K562 (cell line): Measurements from ENCODE around the gene MAL. TPM values are rescaled to one million over a fixed set of nuclear protein-coding genes. Genes with fewer than 3 reads are reported as not detected.

Experiments used
- ATAC-seq: fragments of 200-7000 bp; cut with Tn5 transposase; 3 replicates; pipeline ENCODE4 v1.9.1; 2020; ENCODE audit warnings: moderate library complexity
- BruUV-seq: library from RNA; stranded (reverse); fragments of 400-500 nt; replicated peaks from 2 replicates; lab custom pipeline; 2021; lab: Mats Ljungman, UMichigan
- CTCF ChIA-PET: fragments of 300-600 bp; formaldehyde crosslinking; extraction: SDS; loops from one replicate; lab custom pipeline; 2021; ENCODE audit warnings: low intra/inter-chr PET ratio; lab: Yijun Ruan, JAX
- POLR2A ChIA-PET: fragments of 300-600, 350-650 bp; sonication (Branson Sonifier 250); formaldehyde crosslinking; extraction: SDS; loops from one replicate; lab custom pipeline; 2021; ENCODE audit warnings: antibody characterized with exemption, inconsistent platforms; lab: Yijun Ruan, JAX
- DNase-seq, 4 experiments: peaks; one replicate each; pipeline versions ENCODE4 v3.0.0 to v3.0.0-alpha.2; 2011 to 2018; ENCODE audit warnings: low spot score in 3 of 4, mixed read lengths in 3 of 4; ENCODE audit errors: extremely low read depth in 1 of 4
- FAIRE-seq: peaks from 2 replicates; lab custom pipeline; 2011; peaks lifted over from hg19 to GRCh38; lab: Jason Lieb, UNC
- H2AFZ ChIP-seq: 2 replicates; pipeline ENCODE4 v1.6.0; 2011; ENCODE audit warnings: low read depth, low read length, control low read depth, inconsistent platforms
- H3K27ac ChIP-seq: fragments of 200-600 bp; 3 replicates; pipeline ENCODE4 v1.8.0; 2011; ENCODE audit warnings: low read depth, mild to moderate bottlenecking, control low read depth, inconsistent platforms, low read length, moderate library complexity, mixed read lengths; ENCODE audit errors: extremely low read depth
- H3K27me3 ChIP-seq, 2 experiments: fragments of 300-600 bp in 1 of 2; 2 replicates in 1 of 2; 3 replicates in 1 of 2; pipeline versions ENCODE4 v1.6.0 to v1.8.0; 2011; ENCODE audit warnings: inconsistent platforms in 2 of 2, low read length in 2 of 2, mild to moderate bottlenecking in 1 of 2, mixed read lengths in 1 of 2, moderate library complexity in 1 of 2; ENCODE audit not compliant: control insufficient read depth in 2 of 2, insufficient read depth in 2 of 2
- H3K36me3 ChIP-seq: fragments of 300-600 bp; 3 replicates; pipeline ENCODE4 v1.8.0; 2011; ENCODE audit warnings: mild to moderate bottlenecking, low read length, inconsistent platforms; ENCODE audit not compliant: control insufficient read depth, insufficient read depth
- H3K4me1 ChIP-seq, 2 experiments: fragments of 200-600 bp in 1 of 2; replicated peaks in 1 of 2; 2 replicates in 1 of 2; 3 replicates in 1 of 2; pipeline versions ENCODE4 v1.5.1 to v1.8.0; 2011; ENCODE audit warnings: inconsistent platforms in 2 of 2, low read length in 2 of 2, mild to moderate bottlenecking in 1 of 2, mixed read lengths in 1 of 2, moderate library complexity in 1 of 2; ENCODE audit not compliant: control insufficient read depth in 2 of 2, insufficient read depth in 2 of 2
- H3K4me2 ChIP-seq: 2 replicates; pipeline ENCODE4 v1.6.1; 2011; ENCODE audit warnings: low read length, control low read depth, inconsistent platforms, mixed read lengths; ENCODE audit not compliant: insufficient read depth
- H3K4me3 ChIP-seq: fragments of 200-600 bp; sonication (generic), shearing (Covaris generic); 2 replicates; pipeline ENCODE4 v1.5.1; 2016; ENCODE audit warnings: control low read depth, inconsistent platforms
- H3K79me2 ChIP-seq: fragments of 200-600 bp; 3 replicates; pipeline ENCODE4 v1.8.0; 2011; ENCODE audit warnings: low read length, inconsistent platforms; ENCODE audit not compliant: control insufficient read depth, insufficient read depth
- H3K9ac ChIP-seq, 2 experiments: 2 replicates each; pipeline versions ENCODE4 v1.6.0 to v1.6.1; 2011; ENCODE audit warnings: low read depth in 2 of 2, low read length in 2 of 2, control low read depth in 1 of 2, inconsistent platforms in 1 of 2, mild to moderate bottlenecking in 1 of 2, mixed read lengths in 1 of 2; ENCODE audit not compliant: insufficient read depth in 1 of 2
- H3K9me1 ChIP-seq: one replicate; pipeline ENCODE4 v1.6.0; 2011; ENCODE audit warnings: inconsistent platforms, mild to moderate bottlenecking, low read length, moderate library complexity; ENCODE audit not compliant: control insufficient read depth, insufficient read depth
- H3K9me3 ChIP-seq: replicated peaks from 2 replicates; pipeline ENCODE4 v1.5.1; 2011; ENCODE audit warnings: low read depth, low read length, inconsistent platforms; ENCODE audit not compliant: control insufficient read depth, insufficient read depth
- H4K20me1 ChIP-seq: replicated peaks from 2 replicates; pipeline ENCODE4 v1.6.1; 2011; ENCODE audit warnings: low read length, inconsistent platforms, mixed read lengths; ENCODE audit not compliant: control insufficient read depth, insufficient read depth
- SRSF1 ChIP-seq: fragments of 200-400 bp; formaldehyde crosslinking; IDR thresholded peaks from 2 replicates; pipeline ENCODE4 v1.6.1; 2017; ENCODE audit warnings: mild to moderate bottlenecking, low read depth, low read length, moderate library complexity
- TAF7 ChIP-seq: fragments of 450-650 bp; IDR thresholded peaks from 2 replicates; pipeline ENCODE4 v1.6.1; 2016; ENCODE audit warnings: missing genetic modification characterization, missing compliant biosample characterization
- WGBS: fragments of 100-300 bp; shearing (Covaris generic); methylation state at CpG from one replicate; pipeline ENCODE4 v1.1.6; 2016; ENCODE audit warnings: low coverage, mixed read lengths; ENCODE audit not compliant: insufficient coverage; ENCODE audit errors: missing lambda C conversion rate; 5-methylcytosine and 5-hydroxymethylcytosine counted together
- in situ Hi-C: fragments of 300-500 bp; cut with MboI; formaldehyde crosslinking; loops from 4 replicates; pipeline ENCODE4 v1.15.0; 2018; ENCODE audit warnings: inconsistent platforms, mixed read lengths
- intact Hi-C: fragments of 100-400 bp; cut with micrococcal nuclease; formaldehyde crosslinking; loops from 2 replicates; pipeline ENCODE4 v1.14.2; 2022
- polyA plus RNA-seq, 8 experiments: library from polyadenylated mRNA; depleted of rRNA in 4 of 8; stranded (reverse) in 5 of 8; unstranded in 3 of 8; fragments of >200 nt; fragmentation: Nextera tagmentation in 2 of 8; fragmentation: Illumina TruSeq in 1 of 8; extraction: Ambion mirVana in 2 of 8; extraction: Trizol in 1 of 8; gene quantifications; 2 replicates each; pipeline versions ENCODE4 v1.2.1 to v1.2.3, GENCODE V29; 2011 to 2014; ENCODE audit warnings: inconsistent platforms in 1 of 8, missing spikeins in 1 of 8
- total RNA-seq, 7 experiments: library from RNA; depleted of rRNA in 6 of 7; stranded (reverse); fragments of >200 nt in 6 of 7; fragmentation: Illumina TruSeq in 2 of 7; extraction: Trizol in 2 of 7; gene quantifications; 2 replicates each; pipeline versions ENCODE4 v1.2.1 to v1.2.3, GENCODE V29; 2011 to 2021; ENCODE audit warnings: low replicate concordance in 1 of 7
- TF ChIP-seq, protein P1 (sequence below): fragments of 450-650 bp; conservative IDR thresholded peaks from 2 replicates; pipeline ENCODE4 v1.6.1; 2016; ENCODE audit warnings: missing genetic modification characterization, low read depth, mild to moderate bottlenecking, control low read depth, missing compliant biosample characterization

MAL gene
- total and polyA plus RNA-seq, 9 of the 15 experiments (the other 6 are each of a cell fraction or from before 2014, with no cell fraction given) = not detected

DNA sequence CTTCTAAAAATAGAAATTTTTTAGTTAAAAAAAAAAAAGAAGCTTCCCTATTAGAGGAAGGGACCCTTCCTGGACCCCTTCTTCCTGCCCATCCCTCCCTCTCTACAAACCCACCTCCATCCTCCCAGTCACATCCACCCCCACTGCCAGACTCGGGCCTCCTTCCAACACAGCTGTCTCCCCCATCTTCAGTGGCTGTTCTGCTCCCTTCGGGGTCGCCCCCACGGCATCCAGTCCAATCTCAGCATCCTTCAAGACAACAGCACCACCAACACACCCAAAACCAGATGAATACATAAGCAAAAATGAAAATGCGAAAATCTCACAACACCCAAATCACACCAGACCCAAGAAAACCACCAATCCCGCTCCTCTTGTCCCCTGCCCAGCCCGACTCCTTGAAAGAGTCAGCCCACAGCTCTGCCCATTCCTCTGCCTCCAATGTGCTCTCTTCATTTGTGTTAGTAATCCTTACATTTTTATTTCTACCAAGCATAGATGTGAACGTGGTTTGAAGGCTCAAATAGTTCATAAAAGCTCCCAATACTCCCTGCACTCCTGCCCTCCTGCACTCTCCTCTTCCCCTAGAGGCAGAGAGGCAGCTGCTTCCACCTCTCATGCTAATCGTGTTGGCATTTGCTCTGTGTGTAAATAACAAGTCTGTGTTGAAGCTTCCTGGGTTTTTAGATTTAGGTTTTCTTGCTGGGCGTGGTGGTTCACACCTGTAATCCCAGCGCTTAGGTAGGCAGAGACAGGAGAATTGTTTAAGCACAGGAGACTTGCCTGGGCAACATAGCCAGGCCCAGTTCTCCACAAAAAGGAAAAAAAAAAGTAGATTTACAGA is 37.0 kb downstream of the MAL start:
- in situ Hi-C loops (no loop called here), intact Hi-C loops (no loop called here)
- no TSS peak for BruUV-seq
- FAIRE-seq (no peak), ATAC-seq (no peak), DNase-seq (no peak)
- H3K27ac ChIP-seq = no peak overlapping the region
- H3K27me3 ChIP-seq = peaks cover 25 to 59% of the 10 kb centered on the region in 2 experiments
- H3K36me3 ChIP-seq = no peaks in the 10 kb centered on the region
- peaks cover 10% of the 10 kb centered on the region; the same call in 1 of the 2 replicates for H4K20me1 ChIP-seq
- TF ChIP-seq SRSF1 = no peak
- TF ChIP-seq, protein P1, sequence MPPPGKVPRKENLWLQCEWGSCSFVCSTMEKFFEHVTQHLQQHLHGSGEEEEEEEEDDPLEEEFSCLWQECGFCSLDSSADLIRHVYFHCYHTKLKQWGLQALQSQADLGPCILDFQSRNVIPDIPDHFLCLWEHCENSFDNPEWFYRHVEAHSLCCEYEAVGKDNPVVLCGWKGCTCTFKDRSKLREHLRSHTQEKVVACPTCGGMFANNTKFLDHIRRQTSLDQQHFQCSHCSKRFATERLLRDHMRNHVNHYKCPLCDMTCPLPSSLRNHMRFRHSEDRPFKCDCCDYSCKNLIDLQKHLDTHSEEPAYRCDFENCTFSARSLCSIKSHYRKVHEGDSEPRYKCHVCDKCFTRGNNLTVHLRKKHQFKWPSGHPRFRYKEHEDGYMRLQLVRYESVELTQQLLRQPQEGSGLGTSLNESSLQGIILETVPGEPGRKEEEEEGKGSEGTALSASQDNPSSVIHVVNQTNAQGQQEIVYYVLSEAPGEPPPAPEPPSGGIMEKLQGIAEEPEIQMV (tag) = no peak
- no peak for TF ChIP-seq TAF7 (tag)
- CTCF ChIA-PET = no interaction called here
- H3K4me2 ChIP-seq = no peak overlapping the region
- no peaks in the 10 kb centered on the region for H3K79me2 ChIP-seq
- no peaks in the 10 kb centered on the region for H3K9me3 ChIP-seq
- H3K9me1 ChIP-seq = no peaks in the 10 kb centered on the region
- H2AFZ ChIP-seq = no peak overlapping the region
- no peak overlapping the region for H3K9ac ChIP-seq
- POLR2A ChIA-PET = interaction anchor here (1.1 kb wide), 1 partner anchor 22 kb away, joined by 3 read pairs; no protein-coding TSS in a partner anchor
- 1% methylated on average over 10 of the region's 11 CpGs for WGBS
- no peak overlapping the region for H3K4me3 ChIP-seq
- no peaks in the 10 kb centered on the region for H3K4me1 ChIP-seq
